WTC11 (cell line): ENCODE data around the gene TAPBPL. TPM values are rescaled to one million over a fixed set of nuclear protein-coding genes. Genes with fewer than 3 reads are reported as not detected.

Experiments used
- AR ChIP-seq: fragments of 250-450 bp; sonication (Bioruptor Pico); IDR thresholded peaks from 2 replicates; pipeline ENCODE4 v1.9.0; 2021; ENCODE audit warnings: mild to moderate bottlenecking
- ARID4B ChIP-seq: sonication (generic); formaldehyde crosslinking; IDR thresholded peaks from 2 replicates; pipeline ENCODE4 v1.8.0; 2023; ENCODE audit warnings: missing genetic modification reagents, mild to moderate bottlenecking, borderline replicate concordance
- CREB1 ChIP-seq: sonication (generic); formaldehyde crosslinking; IDR thresholded peaks from 2 replicates; pipeline ENCODE4 v1.8.0; 2023; ENCODE audit warnings: mild to moderate bottlenecking, missing genetic modification reagents
- EMX1 ChIP-seq: fragments of 250-450 bp; sonication (Bioruptor Pico); IDR thresholded peaks from 2 replicates; pipeline ENCODE4 v1.8.0; 2021; ENCODE audit warnings: mild to moderate bottlenecking
- ERG ChIP-seq: fragments of 250-450 bp; sonication (Bioruptor Pico); IDR thresholded peaks from 2 replicates; pipeline ENCODE4 v1.8.0; 2021; ENCODE audit warnings: mild to moderate bottlenecking
- GRHL2 ChIP-seq: fragments of 250-450 bp; sonication (Bioruptor Pico); IDR thresholded peaks from 2 replicates; pipeline ENCODE4 v1.8.0; 2022; ENCODE audit warnings: mild to moderate bottlenecking, moderate library complexity; ENCODE audit not compliant: insufficient replicate concordance, severe bottlenecking
- PRDM15 ChIP-seq: sonication (generic); formaldehyde crosslinking; IDR thresholded peaks from 2 replicates; pipeline ENCODE4 v1.8.0; 2022; ENCODE audit warnings: missing genetic modification reagents
- SMAD3 ChIP-seq: sonication (generic); formaldehyde crosslinking; IDR thresholded peaks from 2 replicates; pipeline ENCODE4 v1.8.0; 2022; ENCODE audit warnings: missing genetic modification reagents, mild to moderate bottlenecking, borderline replicate concordance
- TP53 ChIP-seq: sonication (generic); formaldehyde crosslinking; IDR thresholded peaks from 2 replicates; pipeline ENCODE4 v1.8.1; 2023; ENCODE audit warnings: mild to moderate bottlenecking, missing genetic modification reagents
- ZBTB21 ChIP-seq: sonication (generic); formaldehyde crosslinking; IDR thresholded peaks from 2 replicates; pipeline ENCODE4 v1.8.1; 2023; ENCODE audit warnings: mild to moderate bottlenecking, missing genetic modification reagents, borderline replicate concordance
- ZBTB43 ChIP-seq: sonication (generic); formaldehyde crosslinking; IDR thresholded peaks from 2 replicates; pipeline ENCODE4 v1.8.1; 2023; ENCODE audit warnings: mild to moderate bottlenecking, missing genetic modification reagents
- ZNF219 ChIP-seq: sonication (generic); formaldehyde crosslinking; IDR thresholded peaks from 2 replicates; pipeline ENCODE4 v1.8.0; 2023; ENCODE audit warnings: missing genetic modification reagents, mild to moderate bottlenecking, borderline replicate concordance
- ZNF281 ChIP-seq: sonication (generic); formaldehyde crosslinking; IDR thresholded peaks from 2 replicates; pipeline ENCODE4 v1.8.0; 2023; ENCODE audit warnings: mild to moderate bottlenecking, missing genetic modification reagents
- ZNF317 ChIP-seq: sonication (generic); formaldehyde crosslinking; IDR thresholded peaks from 2 replicates; pipeline ENCODE4 v1.8.1; 2023; ENCODE audit warnings: low read depth, mild to moderate bottlenecking, moderate library complexity, missing genetic modification reagents, borderline replicate concordance
- ZNF512 ChIP-seq: sonication (generic); formaldehyde crosslinking; IDR thresholded peaks from 2 replicates; pipeline ENCODE4 v1.8.1; 2022; ENCODE audit warnings: missing genetic modification reagents, borderline replicate concordance
- ZNF671 ChIP-seq: fragments of 250-450 bp; sonication (Bioruptor Pico); IDR thresholded peaks from 2 replicates; pipeline ENCODE4 v1.8.0; 2021; ENCODE audit warnings: mild to moderate bottlenecking
- total RNA-seq: library from RNA; stranded (reverse); gene quantifications from 3 replicates; pipeline ENCODE4 v1.2.3, GENCODE V29; 2021

The TAPBPL gene
- total RNA-seq, 1 experiment from 2014 or later, result 1.3 TPM

- TF ChIP-seq PRDM15 (CRISPR knock-in tag) (no peak), ZNF317 (CRISPR knock-in tag) (no peak), ZBTB21 (CRISPR knock-in tag) (no peak), ZNF219 (0 out of 2 replicates have a peak, but pooled peaks have one; percentile 46), ARID4B (CRISPR knock-in tag) (peak; percentile 23; the same call in 1 of the 2 replicates), TP53 (no peak), ZNF671 (CRISPR knock-in tag) (no peak), EMX1 (CRISPR knock-in tag) (no peak), AR (no peak), ZNF281 (CRISPR knock-in tag) (no peak), ZNF512 (CRISPR knock-in tag) (no peak), ZBTB43 (CRISPR knock-in tag) (no peak), ERG (CRISPR knock-in tag) (no peak), CREB1 (CRISPR knock-in tag) (no peak), GRHL2 (CRISPR knock-in tag) (no peak), SMAD3 (CRISPR knock-in tag) (no peak)
These were observed 41.8 kb downstream of the TAPBPL start, which contains the start of gene NCAPD2 (continued) for GRCh38 chr12:6493497-6494257.
